ENCODE results near the gene PARVA.

Gene PARVA

GRCh38 chr11:12376259-12377081, 901 bp upstream of the PARVA start:
- DNase-seq (ENCODE audit: low read depth), result no peak

- DNase-seq (ENCODE audit: low read depth), result no peak
Measured at GRCh38 chr11:12377824-12378593, 638 bp downstream of the PARVA start.

GRCh38 chr11:12380565-12381325, 3.4 kb downstream of the PARVA start:
- DNase-seq (ENCODE audit: low read depth), result no peak

- DNase-seq (ENCODE audit: low read depth), result no peak
Measured at GRCh38 chr11:12381875-12382274, 4.5 kb downstream of the PARVA start.

GRCh38 chr11:12382451-12382850, 5.1 kb downstream of the PARVA start:
- DNase-seq (ENCODE audit: low read depth), result no peak

GRCh38 chr11:12386309-12386708, 8.9 kb downstream of the PARVA start:
- no peak for DNase-seq (ENCODE audit: low read depth)

- DNase-seq (ENCODE audit: low read depth), result no peak
Measured at GRCh38 chr11:12386745-12387144, 9.4 kb downstream of the PARVA start.

- DNase-seq (ENCODE audit: low read depth), result no peak
Measured at GRCh38 chr11:12388173-12388572, 10.8 kb downstream of the PARVA start.

GRCh38 chr11:12388939-12389670, 11.7 kb downstream of the PARVA start:
- no peak for DNase-seq (ENCODE audit: low read depth)

- DNase-seq (ENCODE audit: low read depth), result no peak
Measured at GRCh38 chr11:12389676-12390657, 12.6 kb downstream of the PARVA start.

GRCh38 chr11:12390687-12391110, 13.3 kb downstream of the PARVA start:
- DNase-seq (ENCODE audit: low read depth), result no peak

GRCh38 chr11:12392672-12393071, 15.3 kb downstream of the PARVA start:
- DNase-seq (ENCODE audit: low read depth), result no peak

GRCh38 chr11:12393691-12394090, 16.3 kb downstream of the PARVA start:
- DNase-seq (ENCODE audit: low read depth), result no peak

GRCh38 chr11:12394601-12395000, 17.2 kb downstream of the PARVA start:
- DNase-seq (ENCODE audit: low read depth), result no peak

GRCh38 chr11:12395333-12395732, 18.0 kb downstream of the PARVA start:
- DNase-seq (ENCODE audit: low read depth), result no peak

GRCh38 chr11:12397931-12398334, 20.6 kb downstream of the PARVA start:
- no peak for DNase-seq (ENCODE audit: low read depth)

- no peak for DNase-seq (ENCODE audit: low read depth)
Measured at GRCh38 chr11:12399355-12399754, 22.0 kb downstream of the PARVA start.

- DNase-seq (ENCODE audit: low read depth), result no peak
Measured at GRCh38 chr11:12402025-12402424, 24.7 kb downstream of the PARVA start.

- no peak for DNase-seq (ENCODE audit: low read depth)
Measured at GRCh38 chr11:12402691-12403120, 25.3 kb downstream of the PARVA start.

Data from activated gamma-delta T cell treated with anti-CD3 and anti-CD28 coated beads, Interleukin-2, amount 50 U/mL, for 16 hours (primary cell).